Panc1 (cell line): Measurements from ENCODE around the gene HOXA11. TPM values are rescaled to one million over a fixed set of nuclear protein-coding genes. Genes with fewer than 3 reads are reported as not detected.

Experiments
- ATAC-seq: fragments of 200-7000 bp; cut with Tn5 transposase; 2 replicates; pipeline ENCODE4 v1.9.1; 2020; ENCODE audit warnings: mild to moderate bottlenecking, moderate library complexity
- BruUV-seq: library from RNA; stranded (reverse); fragments of 400-500 nt; replicated peaks from 2 replicates; lab custom pipeline; 2021; lab: Mats Ljungman, UMichigan
- CTCF ChIA-PET: fragments of 300-600 bp; sonication (Branson Sonifier 250); formaldehyde crosslinking; loops from one replicate; lab custom pipeline; 2022; ENCODE audit warnings: antibody characterized with exemption; lab: Charles Lee
- POLR2A ChIA-PET: fragments of 300-600 bp; sonication (Branson Sonifier 250); formaldehyde crosslinking; loops from one replicate; lab custom pipeline; 2022; ENCODE audit warnings: antibody characterized with exemption; lab: Charles Lee
- DNase-seq: peaks from one replicate; pipeline ENCODE4 v3.0.0-alpha.2; 2010; ENCODE audit warnings: low read depth, low spot score
- H3K27ac ChIP-seq: 2 replicates; pipeline ENCODE4 v1.5.1; 2011; ENCODE audit warnings: mild to moderate bottlenecking, low read length, inconsistent platforms
- H3K27me3 ChIP-seq: fragments of 200-500 bp; sonication (Bioruptor generic); 2 replicates; pipeline ENCODE4 v1.6.0; 2014; ENCODE audit warnings: low read length, inconsistent platforms; ENCODE audit not compliant: control insufficient read depth, insufficient read depth
- H3K36me3 ChIP-seq: fragments of 200-500 bp; sonication (Bioruptor generic); 2 replicates; pipeline ENCODE4 v1.5.1; 2014; ENCODE audit warnings: inconsistent platforms, mild to moderate bottlenecking, low read length, moderate library complexity; ENCODE audit not compliant: control insufficient read depth, insufficient read depth
- H3K4me1 ChIP-seq: 2 replicates; pipeline ENCODE4 v1.5.1; 2011; ENCODE audit warnings: inconsistent platforms, mild to moderate bottlenecking, low read length, moderate library complexity; ENCODE audit not compliant: control insufficient read depth, insufficient read depth
- H3K4me3 ChIP-seq, 2 experiments: 2 replicates each; pipeline ENCODE4 v1.5.1; 2011 to 2012; ENCODE audit warnings: low read depth in 2 of 2, low read length in 2 of 2, mild to moderate bottlenecking in 2 of 2, inconsistent platforms in 1 of 2, moderate library complexity in 1 of 2
- H3K9me3 ChIP-seq: fragments of 200-500 bp; sonication (Bioruptor generic); 2 replicates; pipeline ENCODE4 v1.5.1; 2014; ENCODE audit warnings: low read depth, mild to moderate bottlenecking, inconsistent platforms, low read length, moderate library complexity; ENCODE audit not compliant: control insufficient read depth, insufficient read depth
- POLR2AphosphoS5 ChIP-seq: IDR thresholded peaks from 2 replicates; pipeline ENCODE4 v1.6.1; 2012; ENCODE audit warnings: mild to moderate bottlenecking, low read depth, low read length, moderate library complexity
- REST ChIP-seq, 2 experiments: IDR thresholded peaks; 2 replicates each; pipeline ENCODE4 v1.6.1; 2011 to 2012; ENCODE audit warnings: low read depth in 2 of 2, control low read depth in 1 of 2, low read length in 1 of 2, mild to moderate bottlenecking in 1 of 2, moderate library complexity in 1 of 2; ENCODE audit not compliant: insufficient read depth in 1 of 2
- SIN3A ChIP-seq: IDR thresholded peaks from 2 replicates; pipeline ENCODE4 v1.6.1; 2012; ENCODE audit warnings: low read depth, mild to moderate bottlenecking, low read length, moderate library complexity, borderline replicate concordance; ENCODE audit not compliant: insufficient read depth
- TCF7L2 ChIP-seq: IDR thresholded peaks from 2 replicates; pipeline ENCODE4 v1.6.1; 2011; ENCODE audit warnings: mild to moderate bottlenecking, low read depth, low read length, inconsistent platforms
- in situ Hi-C: cut with HindIII; loops from 2 replicates; pipeline ENCODE4 v1.10.0; 2016; ENCODE audit warnings: low sequenced_read_pairs, low pct_unique_long_range_greater_than_20kb
- intact Hi-C: fragments of 100-400 bp; cut with micrococcal nuclease; formaldehyde crosslinking; loops from one replicate; pipeline ENCODE4 v1.10.0; 2022; ENCODE audit not compliant: unreplicated experiment
- total RNA-seq: library from RNA; stranded (reverse); gene quantifications from one replicate; pipeline ENCODE4 v1.2.1, GENCODE V29; 2021; ENCODE audit not compliant: unreplicated experiment
- TF ChIP-seq, protein P1 (sequence below): fragments of 450-650 bp; IDR thresholded peaks from 2 replicates; pipeline ENCODE4 v1.5.1; 2017; ENCODE audit warnings: mild to moderate bottlenecking

The HOXA11 gene
- total RNA-seq, 1 experiment from 2014 or later = 0.57 TPM

DNA sequence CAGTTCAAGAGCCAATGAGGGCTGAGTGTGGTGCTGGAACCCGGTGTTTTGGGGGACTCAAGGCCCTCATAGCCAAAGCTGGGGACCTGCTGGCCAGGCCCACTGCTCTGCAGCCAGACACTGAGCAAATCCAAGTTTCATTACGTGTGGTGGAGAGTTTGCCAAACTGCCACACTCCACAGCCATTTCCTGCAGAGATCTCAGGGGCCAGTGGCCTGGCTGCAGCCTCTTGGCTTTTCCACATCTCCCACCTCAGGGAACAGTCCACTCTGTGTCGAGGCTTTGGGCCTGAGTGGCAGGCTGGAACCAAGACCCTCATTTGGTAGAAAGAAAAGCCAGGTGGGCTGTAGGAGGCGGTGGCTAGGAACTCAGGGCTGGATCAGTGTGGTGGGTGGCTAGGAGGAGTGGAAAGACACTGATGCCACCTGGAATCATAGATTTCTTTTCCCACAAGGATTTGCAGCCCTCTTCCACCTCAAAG lies 3.2 kb downstream of the HOXA11 start:
- H3K9me3 ChIP-seq = no peaks in the 10 kb centered on the region
- DNase-seq (no peak), ATAC-seq (no peak)
- H3K36me3 ChIP-seq = no peaks in the 10 kb centered on the region
- POLR2A ChIA-PET = no interaction called here
- TF ChIP-seq POLR2AphosphoS5 (no peak), SIN3A (no peak), TCF7L2 (no peak), REST (IDR thresholded peaks at IDR 0.05; ENCODE audit: insufficient read depth in 1 of 2, low read depth in 2 of 2, low read length in 1 of 2) (no peak)
- TF ChIP-seq, protein P1, sequence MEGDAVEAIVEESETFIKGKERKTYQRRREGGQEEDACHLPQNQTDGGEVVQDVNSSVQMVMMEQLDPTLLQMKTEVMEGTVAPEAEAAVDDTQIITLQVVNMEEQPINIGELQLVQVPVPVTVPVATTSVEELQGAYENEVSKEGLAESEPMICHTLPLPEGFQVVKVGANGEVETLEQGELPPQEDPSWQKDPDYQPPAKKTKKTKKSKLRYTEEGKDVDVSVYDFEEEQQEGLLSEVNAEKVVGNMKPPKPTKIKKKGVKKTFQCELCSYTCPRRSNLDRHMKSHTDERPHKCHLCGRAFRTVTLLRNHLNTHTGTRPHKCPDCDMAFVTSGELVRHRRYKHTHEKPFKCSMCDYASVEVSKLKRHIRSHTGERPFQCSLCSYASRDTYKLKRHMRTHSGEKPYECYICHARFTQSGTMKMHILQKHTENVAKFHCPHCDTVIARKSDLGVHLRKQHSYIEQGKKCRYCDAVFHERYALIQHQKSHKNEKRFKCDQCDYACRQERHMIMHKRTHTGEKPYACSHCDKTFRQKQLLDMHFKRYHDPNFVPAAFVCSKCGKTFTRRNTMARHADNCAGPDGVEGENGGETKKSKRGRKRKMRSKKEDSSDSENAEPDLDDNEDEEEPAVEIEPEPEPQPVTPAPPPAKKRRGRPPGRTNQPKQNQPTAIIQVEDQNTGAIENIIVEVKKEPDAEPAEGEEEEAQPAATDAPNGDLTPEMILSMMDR = no peak
- no peaks in the 10 kb centered on the region for H3K27me3 ChIP-seq
- no peak overlapping the region for H3K27ac ChIP-seq
- BruUV-seq = no TSS peak
- peaks cover 22% of the 10 kb centered on the region for H3K4me1 ChIP-seq
- intact Hi-C loops (no loop called here), in situ Hi-C loops (no loop called here)
- CTCF ChIA-PET = interaction anchor here (0.6 kb wide), 1 partner anchor 13 kb away, joined by 7 read pairs; no protein-coding TSS in a partner anchor
- no peak overlapping the region for H3K4me3 ChIP-seq

GRCh38 chr7:27180431-27181420 lies 4.3 kb downstream of the HOXA11 start:
- no peaks in the 10 kb centered on the region for H3K9me3 ChIP-seq
- H3K4me1 ChIP-seq = peaks cover 15% of the 10 kb centered on the region; the same call in 1 of the 2 replicates
- intact Hi-C loops (no loop called here), in situ Hi-C loops (no loop called here)
- H3K27ac ChIP-seq = no peak overlapping the region
- H3K27me3 ChIP-seq = no peaks in the 10 kb centered on the region
- DNase-seq = no peak
- no TSS peak for BruUV-seq
- ATAC-seq = no peak
- TF ChIP-seq TCF7L2 (no peak), POLR2AphosphoS5 (no peak), SIN3A (no peak), REST (IDR thresholded peaks at IDR 0.05; ENCODE audit: insufficient read depth in 1 of 2, low read depth in 2 of 2, low read length in 1 of 2) (no peak)
- TF ChIP-seq, protein P1 = no peak
- no peaks in the 10 kb centered on the region for H3K36me3 ChIP-seq
- no peak overlapping the region; a peak in 1 of 4 replicates for H3K4me3 ChIP-seq
- POLR2A ChIA-PET = no interaction called here
- CTCF ChIA-PET = interaction anchor here (0.5 to 1.9 kb wide), 9 partner anchors 19 to 909 kb away, joined by 3 to 12 read pairs (median 3); no protein-coding TSS in a partner anchor
